ENCODE results near the gene PDE8B.

- TF ChIP-seq TAF1 (IDR thresholded peaks at IDR 0.05; ENCODE audit: low read depth, low read length) (no peak), POLR2A (IDR thresholded peaks at IDR 0.05; ENCODE audit: low read depth, low read length) (no peak), POLR2AphosphoS5 (IDR thresholded peaks at IDR 0.05; ENCODE audit: low read depth, low read length) (no peak)
Observed at GRCh38 chr5:77285251-77285841, 74.9 kb downstream of the PDE8B start.

Data from GM12891 (cell line).